HG03095 (cell line): ENCODE measurements around the gene GET4.

Experiments
- ATAC-seq: cut with Tn5 transposase; IDR thresholded peaks from one replicate; pipeline ENCODE4 v1.9.1; 2021; ENCODE audit warnings: moderate library complexity; ENCODE audit not compliant: unreplicated experiment

The GET4 gene

GRCh38 chr7:885261-885892 is 9.0 kb downstream of the GET4 start:
- ATAC-seq, result no peak

- ATAC-seq, result no peak
Measured at GRCh38 chr7:885893-886625, 9.7 kb downstream of the GET4 start.

- ATAC-seq, result no peak
Measured at GRCh38 chr7:886626-887487, 10.5 kb downstream of the GET4 start.

DNA sequence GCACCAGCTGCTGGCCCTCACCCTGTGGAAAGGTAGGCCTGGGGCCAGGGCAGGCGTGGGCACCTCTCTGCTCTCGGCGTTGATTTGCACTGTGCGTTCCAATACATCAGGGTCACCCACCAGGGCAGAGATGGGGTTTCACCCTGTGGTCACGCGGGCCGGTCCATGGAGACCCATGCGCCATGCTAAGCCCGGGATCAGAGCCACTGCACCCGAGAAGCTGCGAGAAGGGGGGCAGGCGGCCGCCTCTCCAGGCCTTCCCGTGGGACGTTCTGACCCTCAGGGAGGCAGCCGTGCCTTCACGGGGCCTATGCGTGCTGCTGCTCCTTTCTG is 11.1 kb downstream of the GET4 start:
- no peak for ATAC-seq

GRCh38 chr7:888081-889024 is 12.0 kb downstream of the GET4 start:
- ATAC-seq, result no peak

DNA sequence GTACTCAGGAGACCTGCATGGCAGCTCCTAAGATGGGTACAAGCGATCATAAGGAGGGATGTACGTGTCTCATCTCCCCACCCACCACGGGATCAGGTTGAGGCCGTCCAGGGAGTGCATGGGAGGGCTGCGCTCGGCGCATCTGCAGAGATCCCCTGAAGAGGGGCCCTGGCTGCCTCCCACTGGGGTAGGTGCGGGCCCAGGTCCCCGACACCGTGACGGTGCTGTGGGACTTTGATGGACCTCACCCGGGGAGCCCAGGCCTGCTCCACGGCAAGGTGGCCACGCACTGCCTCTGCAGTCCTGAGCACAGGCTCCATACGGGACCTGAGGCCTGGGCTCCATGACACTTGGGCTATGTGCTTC is 12.7 kb downstream of the GET4 start:
- no peak for ATAC-seq

DNA sequence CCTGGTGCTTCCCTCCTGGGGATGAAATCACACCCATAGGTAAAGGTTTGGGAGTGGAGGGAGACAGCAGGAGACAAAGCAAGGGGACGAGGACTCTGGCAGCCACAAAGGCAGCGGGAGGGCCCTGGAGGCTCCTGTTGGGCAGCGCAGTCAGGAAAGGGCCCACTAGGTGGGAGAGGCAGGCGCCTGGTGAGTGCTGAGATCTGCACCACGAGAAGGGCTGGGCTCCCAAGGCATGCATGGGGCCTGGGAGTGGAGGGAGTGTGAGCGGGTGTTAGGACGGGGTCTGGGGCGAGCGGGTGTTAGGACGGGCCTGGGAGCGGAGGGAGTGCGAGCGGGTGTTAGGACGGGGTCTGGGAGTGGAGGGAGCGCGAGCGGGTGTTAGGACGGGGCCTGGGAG is 13.0 kb downstream of the GET4 start:
- no peak for ATAC-seq

DNA sequence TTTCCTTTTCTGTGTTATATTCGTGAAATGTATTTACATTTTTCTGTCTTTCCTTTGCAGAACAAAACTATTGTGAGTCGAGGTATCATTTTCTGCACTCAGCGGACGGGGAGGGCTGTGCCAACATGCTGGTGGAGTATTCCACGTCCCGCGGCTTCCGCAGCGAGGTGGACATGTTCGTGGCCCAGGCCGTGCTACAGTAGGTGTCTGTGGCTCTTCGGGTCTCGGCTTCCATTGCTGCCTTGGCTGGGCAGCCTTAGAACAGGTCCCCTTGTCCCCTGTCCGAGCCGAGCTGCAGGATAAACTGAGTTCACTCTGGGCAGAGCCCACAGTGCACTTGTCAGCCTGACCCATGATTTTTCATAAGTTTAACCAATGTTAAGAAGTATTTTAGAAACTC is 14.5 kb downstream of the GET4 start:
- ATAC-seq, result no peak

DNA sequence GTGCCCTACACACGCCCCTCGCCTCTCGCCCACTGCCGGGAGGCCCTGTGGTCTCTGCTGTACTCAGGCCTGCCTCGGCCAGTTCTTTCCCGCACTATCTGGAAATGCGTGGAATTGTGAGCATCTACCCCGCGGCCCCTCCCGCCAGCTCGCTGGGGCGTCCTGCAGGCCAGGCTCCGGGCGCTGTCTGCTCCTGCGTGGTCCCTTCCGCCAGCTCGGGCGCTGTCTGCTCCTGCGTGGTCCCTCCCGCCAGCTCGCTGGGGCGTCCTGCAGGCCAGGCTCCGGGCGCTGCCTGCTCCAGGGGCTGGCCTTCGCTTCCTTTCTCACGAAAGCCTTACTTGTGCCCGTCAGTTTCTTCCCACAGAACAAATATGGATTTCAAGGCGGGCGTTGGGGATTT is 14.9 kb downstream of the GET4 start:
- no peak for ATAC-seq

GRCh38 chr7:891805-892204 is 15.5 kb downstream of the GET4 start:
- no peak for ATAC-seq

- ATAC-seq, result no peak
Measured at GRCh38 chr7:892648-893593, 16.6 kb downstream of the GET4 start.

GRCh38 chr7:893686-894085 is 17.3 kb downstream of the GET4 start:
- no peak for ATAC-seq

- ATAC-seq, result no peak
Measured at GRCh38 chr7:894164-894867, 18.0 kb downstream of the GET4 start.

DNA sequence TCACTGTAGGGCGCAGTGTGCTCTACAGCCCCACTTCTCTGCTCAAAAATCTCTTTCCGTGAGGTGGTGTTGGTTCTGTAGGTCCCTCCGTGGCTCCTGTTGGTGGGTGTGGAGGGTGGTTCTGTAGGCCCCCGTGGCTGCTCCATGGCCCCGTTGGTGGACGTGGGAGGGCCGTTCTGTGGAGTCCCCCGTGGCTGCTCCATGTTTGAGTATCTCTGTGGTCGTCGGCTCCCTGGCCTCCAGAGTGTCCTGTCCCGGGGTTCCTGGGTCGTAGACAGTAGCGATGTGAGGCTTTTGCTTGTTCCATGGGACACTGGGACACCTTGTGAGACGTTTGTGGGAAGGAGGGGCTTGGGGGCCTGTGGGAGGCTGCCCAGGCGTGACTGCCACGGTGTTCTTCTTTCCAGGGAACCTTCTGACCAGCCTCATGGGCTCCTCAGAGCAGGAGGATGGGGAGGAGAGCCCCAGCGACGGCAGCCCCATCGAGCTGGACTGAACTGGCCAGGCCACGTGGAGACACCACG is 18.6 kb downstream of the GET4 start:
- ATAC-seq, result no peak

DNA sequence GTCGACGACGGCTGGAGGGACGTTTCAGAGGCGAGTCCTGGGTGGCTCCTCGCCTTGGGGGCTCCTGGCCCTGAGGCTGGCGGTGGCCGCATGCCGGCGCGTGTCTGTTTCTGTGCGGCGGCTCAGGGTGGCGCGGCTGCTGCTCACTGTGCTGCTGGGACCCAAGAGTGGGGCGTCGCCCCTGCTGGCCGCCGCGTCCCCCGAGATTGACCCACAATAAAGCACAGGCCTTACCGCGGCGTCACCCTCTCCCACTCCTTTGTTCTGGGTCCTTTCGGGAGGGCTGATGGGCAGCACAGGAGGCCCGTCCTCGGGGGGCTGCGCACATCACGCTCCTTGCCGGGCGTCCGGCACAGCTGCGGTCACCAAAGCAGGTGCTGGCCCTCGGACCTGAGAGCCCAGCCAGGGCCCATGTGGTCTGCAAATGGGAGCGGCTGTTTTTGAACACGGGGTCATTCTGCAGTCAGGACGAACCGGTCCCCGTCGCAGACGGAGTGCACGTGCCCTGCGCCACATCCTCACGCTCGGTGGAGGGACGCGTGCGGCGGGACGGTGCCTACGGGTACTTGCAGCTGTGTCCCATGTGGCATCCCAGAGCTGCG is 19.2 kb downstream of the GET4 start:
- ATAC-seq, result no peak

DNA sequence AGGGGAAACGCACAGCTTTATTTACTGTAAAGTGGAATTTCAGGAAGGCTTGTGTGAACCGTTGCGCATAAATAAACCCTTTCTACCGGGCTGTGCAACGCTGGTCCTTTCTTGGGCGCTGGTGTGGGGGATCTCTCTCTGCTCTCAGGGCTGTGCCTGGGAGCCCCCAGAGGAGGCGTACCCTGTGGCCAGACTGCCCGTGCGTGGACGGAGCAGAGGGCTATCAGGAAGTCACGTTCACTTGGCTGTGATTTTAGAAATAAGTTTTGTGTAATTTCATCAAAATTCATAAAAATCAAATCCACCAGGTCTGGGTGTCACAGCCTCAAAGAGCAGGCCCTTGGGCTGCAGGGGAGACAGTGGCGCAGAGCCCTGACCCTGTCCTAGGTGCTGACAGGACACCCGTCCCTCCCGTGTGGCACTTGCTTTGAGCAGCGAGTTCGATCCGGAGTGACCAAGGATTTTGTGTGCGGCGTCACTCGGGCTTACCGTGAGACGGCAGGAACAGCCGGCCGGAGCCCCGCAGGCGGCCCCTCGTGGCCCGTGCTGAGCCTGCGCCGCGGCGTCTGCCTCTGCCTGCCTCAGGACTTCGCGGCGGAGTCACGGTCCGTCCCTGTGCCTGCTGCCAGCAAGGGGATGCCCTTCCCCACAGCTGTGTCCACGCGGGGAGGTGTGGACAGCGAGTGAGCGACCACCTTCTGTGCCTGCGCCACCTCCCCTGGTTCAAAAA is 20.2 kb downstream of the GET4 start:
- ATAC-seq, result no peak

- no peak for ATAC-seq
Measured at GRCh38 chr7:897086-897485, 20.7 kb downstream of the GET4 start.

- no peak for ATAC-seq
Measured at GRCh38 chr7:897771-898376, 21.5 kb downstream of the GET4 start.
